Heart right ventricle (tissue), 16 donors: ENCODE measurements around the gene NOXA1. TPM values are rescaled to one million over a fixed set of nuclear protein-coding genes. Genes with fewer than 3 reads are reported as not detected.
A peak's percentile ranks its signal among the peaks of the same experiment; 100 is the strongest.

ENCODE experiments used
- ATAC-seq, 8 donors: fragments of 200-7000 bp; cut with Tn5 transposase; one replicate each; pipeline ENCODE4 v1.9.1; 2020; ENCODE audit warnings: mild to moderate bottlenecking in 8 of 8, moderate library complexity in 8 of 8, moderate number of reproducible peaks in 1 of 8
- DNase-seq, 2 donors: peaks; one replicate each; pipeline ENCODE4 v3.0.0-alpha.2; 2020
- H3K27ac ChIP-seq, 10 donors: fragments of 200-600 bp; sonication (generic) in 2 of 10; one replicate each; pipeline versions ENCODE4 v1.5.0 to v1.8.0; 2020 to 2022; ENCODE audit warnings: mild to moderate bottlenecking in 3 of 10
- H3K27me3 ChIP-seq, 7 donors: fragments of 200-600 bp; one replicate each; pipeline ENCODE4 v1.8.0; 2021 to 2022; ENCODE audit warnings: mild to moderate bottlenecking in 2 of 7
- H3K36me3 ChIP-seq, 9 donors: fragments of 200-600 bp; sonication (generic) in 1 of 9; one replicate each; pipeline versions ENCODE4 v1.5.0 to v1.8.0; 2020 to 2022; ENCODE audit warnings: mild to moderate bottlenecking in 2 of 9
- H3K4me1 ChIP-seq, 9 donors: fragments of 200-600 bp; sonication (generic) in 1 of 9; one replicate each; pipeline versions ENCODE4 v1.5.0 to v1.8.0; 2020 to 2022; ENCODE audit warnings: mild to moderate bottlenecking in 4 of 9
- H3K4me3 ChIP-seq, 10 donors: fragments of 200-600 bp; sonication (generic) in 2 of 10; one replicate each; pipeline versions ENCODE4 v1.5.0 to v1.8.0; 2020 to 2022; ENCODE audit warnings: mild to moderate bottlenecking in 7 of 10, moderate library complexity in 2 of 10
- H3K9me3 ChIP-seq, 11 donors: fragments of 200-600 bp in 10 of 11; sonication (generic) in 2 of 11; one replicate each; pipeline versions ENCODE4 v1.5.0 to v1.8.0; 2013 to 2022; ENCODE audit warnings: mild to moderate bottlenecking in 2 of 11, control low read depth in 1 of 11, moderate library complexity in 1 of 11
- WGBS, 2 donors: extraction: QIAGEN DNeasy Blood & Tissue Kit; methylation state at CpG; one replicate each; pipeline ENCODE4 v1.1.7; 2013; ENCODE audit warnings: inconsistent platforms in 1 of 2; 5-methylcytosine and 5-hydroxymethylcytosine counted together
- intact Hi-C, 10 donors: fragments of 100-400 bp; cut with DNase I; formaldehyde crosslinking; loops; one replicate each; pipeline versions ENCODE4 v1.11.1 to v1.14.2; 2022
- polyA plus RNA-seq, 2 donors: library from polyadenylated mRNA; stranded (reverse); fragments of 200-250 nt; gene quantifications; one replicate each; pipeline ENCODE4 v1.2.3, GENCODE V29; 2013
- total RNA-seq, 10 donors: library from RNA; stranded (reverse); fragmentation: NEBNext Ultra II Directional in 3 of 10; extraction: Animal tissue kit (Norgen Biotek cat#: 25700) in 3 of 10; gene quantifications; one replicate each; pipeline versions ENCODE4 v1.2.1 to v1.2.4, GENCODE V29; 2021 to 2023
- TF ChIP-seq, protein P1 (sequence below), 9 donors: fragments of 200-600 bp; sonication (generic) in 2 of 9; IDR thresholded peaks; one replicate each; pipeline versions ENCODE4 v1.5.0 to v1.8.0; 2021 to 2022; ENCODE audit warnings: antibody characterized with exemption in 9 of 9, mild to moderate bottlenecking in 5 of 9, moderate library complexity in 1 of 9
- donor health status: Arrhythmogenic right ventricular cardiomyopathy.
- donor health status: ischemic (EF 13 %, LVEDD 7.1; RV severe dilation, severe dysfunction).
- donor health status: healthy with polysubstance abuse.
- donor health status: DM: no; HTN: yes; CAD: no.
- donor health status: DM: no; HTN: no; CAD: no.
- donor health status: ischemic (EF 25% LVEDD 6.9; RV normal size, moderate dysfunction).
- donor health status: ischemic (EF 25% LVEDD 5.7; RV mildly dilated, moderate dysfunction).
- donor health status: healthy.
- donor health status: DM: yes; HTN: yes; CAD: no.
- donor health status: Ischemic cardiomyopathy.
- donor health status: ischemic (EF 35%, LVEDD 5.7; RV mildly dilated, moderate dysfunction).
- donor health status: nonischemic (EF 11% LVEDD 7.7; RV severe dilation, severe dysfunction).
- donor health status: DM: yes; HTN: yes; CAD: no.
- donor health status: PGD.
- donor health status: ischemic (EF 29% LVEDD 5.4; RV normal size, mild dysfunction).
- donor health status: nonischemic (EF 23%, LVEDD 6.1; RV moderate dilation, normal function).

Gene NOXA1
- total and polyA plus RNA-seq, 12 donors: 0.62 to 10.6 (median 3.0) TPM

DNA sequence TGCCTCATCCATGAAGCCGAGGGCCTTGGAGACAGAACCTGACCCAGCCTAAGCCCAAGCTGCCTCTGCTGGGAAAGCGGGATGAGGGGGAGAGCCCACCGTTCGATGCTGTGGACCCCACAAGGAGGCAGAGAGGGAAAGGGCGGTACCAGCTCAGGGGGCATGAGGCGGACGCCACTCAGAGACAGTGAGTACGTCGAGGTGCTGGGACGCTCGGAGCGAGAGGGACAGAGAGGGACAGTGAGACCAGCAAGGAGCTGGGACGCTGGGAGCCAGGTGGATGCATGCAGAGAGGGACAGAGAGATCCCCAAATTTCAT lies 33.8 kb upstream of the NOXA1 start:
- Histone ChIP-seq H3K27me3 (no peaks in the 10 kb centered on the region), H3K4me1 (peaks cover 0 to 45% (median 23%) of the 10 kb centered on the region in 9 donors), H3K4me3 (no peak overlapping the region), H3K36me3 (peaks cover 0 to 8% (median 0%) of the 10 kb centered on the region in 9 donors), H3K27ac (peak overlapping the region in 1 of 10 donors; percentile 93), H3K9me3 (no peaks in the 10 kb centered on the region)
- DNase-seq: no peak
- no peak for ATAC-seq
- TF ChIP-seq, protein P1, sequence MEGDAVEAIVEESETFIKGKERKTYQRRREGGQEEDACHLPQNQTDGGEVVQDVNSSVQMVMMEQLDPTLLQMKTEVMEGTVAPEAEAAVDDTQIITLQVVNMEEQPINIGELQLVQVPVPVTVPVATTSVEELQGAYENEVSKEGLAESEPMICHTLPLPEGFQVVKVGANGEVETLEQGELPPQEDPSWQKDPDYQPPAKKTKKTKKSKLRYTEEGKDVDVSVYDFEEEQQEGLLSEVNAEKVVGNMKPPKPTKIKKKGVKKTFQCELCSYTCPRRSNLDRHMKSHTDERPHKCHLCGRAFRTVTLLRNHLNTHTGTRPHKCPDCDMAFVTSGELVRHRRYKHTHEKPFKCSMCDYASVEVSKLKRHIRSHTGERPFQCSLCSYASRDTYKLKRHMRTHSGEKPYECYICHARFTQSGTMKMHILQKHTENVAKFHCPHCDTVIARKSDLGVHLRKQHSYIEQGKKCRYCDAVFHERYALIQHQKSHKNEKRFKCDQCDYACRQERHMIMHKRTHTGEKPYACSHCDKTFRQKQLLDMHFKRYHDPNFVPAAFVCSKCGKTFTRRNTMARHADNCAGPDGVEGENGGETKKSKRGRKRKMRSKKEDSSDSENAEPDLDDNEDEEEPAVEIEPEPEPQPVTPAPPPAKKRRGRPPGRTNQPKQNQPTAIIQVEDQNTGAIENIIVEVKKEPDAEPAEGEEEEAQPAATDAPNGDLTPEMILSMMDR (IDR thresholded peaks at IDR 0.05): no peak
- intact Hi-C loops: loop anchor here in 1 of 10 donors (5.0 kb wide), 1 partner anchor 92 kb away; no protein-coding TSS in a partner anchor
- 95 to 96% methylated on average over 13 of the region's 13 CpGs for WGBS, 2 donors

DNA sequence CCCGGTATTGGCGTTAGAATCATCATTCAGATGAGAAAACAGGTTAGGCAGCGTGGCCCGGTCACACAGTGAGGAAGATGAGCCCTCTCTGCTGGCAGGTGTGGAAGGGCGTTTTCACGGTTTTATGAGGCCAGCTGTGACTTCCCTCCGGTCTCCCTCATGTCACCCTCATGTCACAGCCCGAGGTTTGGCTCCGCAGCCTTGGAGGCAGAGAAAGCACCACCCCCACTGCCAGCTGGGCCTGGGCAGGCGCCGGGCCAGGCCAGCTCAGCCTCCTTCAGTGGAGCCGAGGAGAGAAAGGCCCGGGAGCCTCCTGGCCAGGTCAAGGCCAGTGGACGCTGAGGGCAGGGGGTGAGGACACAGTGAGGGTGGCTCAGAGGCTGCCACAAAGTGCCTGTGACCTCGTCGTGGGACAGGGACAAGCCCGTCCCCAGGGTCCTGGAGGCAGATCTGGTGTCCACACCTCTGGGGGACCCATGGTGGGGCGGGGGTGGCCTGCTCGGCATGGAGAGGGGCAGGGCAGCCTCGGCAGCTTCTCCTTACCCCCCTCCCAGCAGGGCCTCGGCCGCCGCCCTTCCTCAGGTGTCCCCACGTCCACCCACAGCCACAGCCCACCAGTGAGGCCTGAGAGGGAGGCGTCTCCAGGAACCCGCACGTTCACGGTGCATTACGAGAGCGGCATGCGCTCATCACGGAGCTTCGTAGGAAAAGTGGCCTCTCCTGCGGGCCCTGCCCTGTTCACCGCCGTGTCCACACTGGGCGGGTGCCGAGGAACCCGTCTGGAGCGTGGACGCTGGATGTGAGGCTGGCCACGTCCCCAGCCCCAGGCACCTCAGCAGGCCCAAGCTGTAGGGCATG lies 32.4 kb upstream of the NOXA1 start:
- Histone ChIP-seq H3K36me3 (peaks cover 0 to 15% (median 0%) of the 10 kb centered on the region in 9 donors), H3K4me1 (peaks cover 0 to 45% (median 23%) of the 10 kb centered on the region in 9 donors), H3K27me3 (no peaks in the 10 kb centered on the region), H3K27ac (peak overlapping the region; percentile 58 to 92 (median 80)), H3K4me3 (peak overlapping the region in 4 of 10 donors; percentile 7 to 23 (median 10)), H3K9me3 (no peaks in the 10 kb centered on the region)
- intact Hi-C loops: loop anchor here in 1 of 10 donors (10.0 kb wide), 1 partner anchor 46 kb away; no protein-coding TSS in a partner anchor
- ATAC-seq: peak in 6 of 8 donors; percentile 7 to 29 (median 14)
- 73 to 74% methylated on average over 42 of the region's 42 CpGs for WGBS, 2 donors
- TF ChIP-seq, protein P1 (IDR thresholded peaks at IDR 0.05): no peak
- no peak for DNase-seq

DNA sequence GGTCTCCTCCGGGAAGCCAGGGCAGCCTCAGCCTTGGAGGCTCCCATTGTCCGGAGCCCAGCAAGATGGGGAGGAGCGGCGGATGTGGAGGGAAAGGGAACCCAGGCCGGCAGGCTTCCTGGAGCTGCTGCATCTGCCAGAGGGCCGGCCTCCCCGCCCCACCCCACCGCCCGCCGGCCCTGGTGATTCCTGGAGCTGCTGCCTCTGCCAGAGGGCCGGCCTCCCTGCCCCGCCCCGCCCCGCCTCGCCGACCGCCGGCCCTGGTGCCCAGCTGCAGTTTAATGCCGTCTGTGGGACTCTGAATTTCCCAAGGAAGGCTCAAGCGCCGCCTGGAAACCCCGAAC lies 31.8 kb upstream of the NOXA1 start:
- TF ChIP-seq, protein P1 (IDR thresholded peaks at IDR 0.05): no peak
- Histone ChIP-seq H3K4me3 (peak overlapping the region in 4 of 10 donors; percentile 7 to 23 (median 10)), H3K36me3 (peaks cover 0 to 15% (median 0%) of the 10 kb centered on the region in 9 donors), H3K4me1 (peaks cover 0 to 45% (median 23%) of the 10 kb centered on the region in 9 donors), H3K27me3 (no peaks in the 10 kb centered on the region), H3K27ac (peak overlapping the region; percentile 58 to 92 (median 80)), H3K9me3 (no peaks in the 10 kb centered on the region)
- DNase-seq: peak; percentile 41 to 56
- intact Hi-C loops: loop anchor here in 1 of 10 donors (10.0 kb wide), 1 partner anchor 47 kb away; no protein-coding TSS in a partner anchor
- peak; percentile 19 to 77 (median 60) for ATAC-seq
- 68 to 69% methylated on average over 22 of the region's 22 CpGs for WGBS, 2 donors

DNA sequence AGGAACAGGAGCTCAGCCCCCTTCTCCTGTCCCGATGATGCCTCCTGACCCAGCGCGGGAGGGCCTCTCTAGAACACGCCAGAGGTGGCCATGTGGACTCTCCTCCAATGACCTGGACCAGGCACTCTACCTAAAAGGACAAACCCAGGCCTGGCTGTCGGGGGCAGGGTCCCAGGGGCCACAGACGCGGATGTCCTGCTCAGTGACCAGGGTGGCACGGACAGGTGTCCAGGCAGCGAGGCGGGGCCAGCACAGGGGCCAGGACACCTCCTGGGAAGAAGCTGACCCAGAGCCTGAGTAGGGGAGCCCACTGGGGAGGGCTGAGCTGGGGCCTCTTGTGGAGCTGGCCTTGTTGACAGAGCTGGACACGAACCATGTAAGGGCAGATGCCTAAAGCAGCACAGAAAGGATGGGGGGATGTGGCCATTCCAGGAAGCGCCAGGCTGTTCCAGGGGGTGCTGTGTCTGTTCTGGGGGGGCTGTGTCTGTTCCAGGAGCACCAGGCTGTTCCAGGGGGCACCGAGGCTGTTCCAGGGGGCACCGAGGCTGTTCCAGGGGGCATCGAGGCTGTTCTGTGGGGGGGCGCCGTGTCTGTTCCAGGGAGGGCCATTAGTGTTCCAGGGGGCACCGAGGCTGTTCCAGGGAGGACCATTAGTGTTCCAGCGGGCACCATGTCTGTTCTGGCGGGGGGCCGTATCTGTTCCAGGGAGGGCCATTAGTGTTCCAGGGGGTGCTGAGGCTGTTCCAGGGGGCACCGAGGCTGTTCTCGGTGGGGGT lies 30.8 kb upstream of the NOXA1 start:
- ATAC-seq (no peak), DNase-seq (no peak)
- Histone ChIP-seq H3K27ac (peak overlapping the region in 2 of 10 donors; percentile 29 to 91), H3K36me3 (peaks cover 0 to 15% (median 0%) of the 10 kb centered on the region in 9 donors), H3K9me3 (no peaks in the 10 kb centered on the region), H3K4me3 (no peak overlapping the region), H3K4me1 (peaks cover 0 to 39% (median 18%) of the 10 kb centered on the region in 9 donors), H3K27me3 (no peaks in the 10 kb centered on the region)
- TF ChIP-seq, protein P1 (IDR thresholded peaks at IDR 0.05): no peak
- intact Hi-C loops: loop anchor here in 1 of 10 donors (10.0 kb wide), 1 partner anchor 48 kb away; no protein-coding TSS in a partner anchor
- 96% methylated on average over 23 of the region's 23 CpGs for WGBS, 2 donors
